Endothelial cell of umbilical vein (primary cell): Measurements from ENCODE around the gene POLN. TPM values are rescaled to one million over a fixed set of nuclear protein-coding genes. Genes with fewer than 3 reads are reported as not detected.

ENCODE experiments used
- BruUV-seq: library from RNA; stranded (reverse); fragments of 400-500 nt; replicated peaks from 2 replicates; lab custom pipeline; 2021; lab: Mats Ljungman, UMichigan
- CTCF ChIA-PET: fragments of 300-600, 350-600 bp; sonication (Branson Sonifier 250); formaldehyde crosslinking; loops from one replicate; lab custom pipeline; 2021; ENCODE audit warnings: antibody characterized with exemption, inconsistent platforms; lab: Charles Lee
- POLR2A ChIA-PET: fragments of 300-600, 350-600 bp; sonication (Branson Sonifier 250); formaldehyde crosslinking; loops from one replicate; lab custom pipeline; 2021; ENCODE audit warnings: antibody characterized with exemption, inconsistent platforms; lab: Charles Lee
- DNase-seq: peaks from one replicate; pipeline ENCODE4 v3.0.0-alpha.2; 2011; ENCODE audit warnings: low read depth, low spot score
- FAIRE-seq: peaks from 2 replicates; lab custom pipeline; 2011; peaks lifted over from hg19 to GRCh38; lab: Jason Lieb, UNC
- H2AFZ ChIP-seq: 2 replicates; pipeline ENCODE4 v1.6.0; 2012; ENCODE audit warnings: low read depth, low read length, control low read depth, inconsistent platforms
- H3K27ac ChIP-seq: 2 replicates; pipeline ENCODE4 v1.5.1; 2011; ENCODE audit warnings: low read depth, mild to moderate bottlenecking, control low read depth, low read length, moderate library complexity; ENCODE audit not compliant: insufficient read depth
- H3K27me3 ChIP-seq, 2 experiments: 2 replicates each; pipeline versions ENCODE4 v1.6.0 to v1.6.1; 2011; ENCODE audit warnings: low read length in 2 of 2, mixed read lengths in 1 of 2; ENCODE audit not compliant: control insufficient read depth in 2 of 2, insufficient read depth in 2 of 2
- H3K36me3 ChIP-seq, 2 experiments: 2 replicates in 1 of 2; 3 replicates in 1 of 2; pipeline ENCODE4 v1.5.1; 2011; ENCODE audit warnings: low read length in 2 of 2, mild to moderate bottlenecking in 1 of 2, moderate library complexity in 1 of 2; ENCODE audit not compliant: control insufficient read depth in 2 of 2, insufficient read depth in 2 of 2; ENCODE audit errors: extremely low read depth in 1 of 2
- H3K4me1 ChIP-seq: 3 replicates; pipeline ENCODE4 v1.5.1; 2011; ENCODE audit warnings: mild to moderate bottlenecking, low read length; ENCODE audit not compliant: control insufficient read depth, insufficient read depth; ENCODE audit errors: extremely low read depth
- H3K4me2 ChIP-seq: 2 replicates; pipeline ENCODE4 v1.6.1; 2011; ENCODE audit warnings: low read length, control low read depth, mixed read lengths; ENCODE audit not compliant: insufficient read depth
- H3K4me3 ChIP-seq, 3 experiments: fragments of 200-600 bp in 1 of 3; sonication (generic), shearing (Covaris generic) in 1 of 3; replicated peaks in 1 of 3; 2 replicates each; pipeline ENCODE4 v1.5.1; 2011 to 2016; ENCODE audit warnings: control low read depth in 3 of 3, low read length in 3 of 3, mild to moderate bottlenecking in 2 of 3, inconsistent platforms in 1 of 3, low read depth in 1 of 3, moderate library complexity in 1 of 3; ENCODE audit not compliant: insufficient read depth in 1 of 3
- H3K79me2 ChIP-seq: 2 replicates; pipeline ENCODE4 v1.6.0; 2012; ENCODE audit warnings: low read length, inconsistent platforms; ENCODE audit not compliant: control insufficient read depth, insufficient read depth
- H3K9ac ChIP-seq: replicated peaks from 2 replicates; pipeline ENCODE3; 2011; ENCODE audit warnings: low read length, control low read depth; ENCODE audit not compliant: insufficient read depth; ENCODE audit errors: extremely low read depth
- H3K9me1 ChIP-seq: replicated peaks from 3 replicates; pipeline ENCODE4 v1.6.0; 2011; ENCODE audit warnings: mild to moderate bottlenecking, low read length; ENCODE audit not compliant: control insufficient read depth, insufficient read depth; ENCODE audit errors: extremely low read depth
- H3K9me3 ChIP-seq: replicated peaks from 2 replicates; pipeline ENCODE4 v1.5.1; 2012; ENCODE audit warnings: low read length, inconsistent platforms; ENCODE audit not compliant: control insufficient read depth, insufficient read depth
- H4K20me1 ChIP-seq: replicated peaks from 2 replicates; pipeline ENCODE3; 2011; ENCODE audit warnings: mild to moderate bottlenecking, low read length; ENCODE audit not compliant: control insufficient read depth, insufficient read depth; ENCODE audit errors: extremely low read depth
- CTCF ChIP-seq, 2 donors: IDR thresholded peaks; 1 replicate in 1 of 2; 2 replicates in 1 of 2; pipeline ENCODE4 v1.5.1; 2011; ENCODE audit warnings: low read length in 2 of 2, mild to moderate bottlenecking in 2 of 2, moderate library complexity in 2 of 2, control low read depth in 1 of 2, inconsistent platforms in 1 of 2, low read depth in 1 of 2; ENCODE audit not compliant: insufficient read depth in 1 of 2; ENCODE audit errors: extremely low read depth in 1 of 2
- EZH2 ChIP-seq: IDR thresholded peaks from 2 replicates; pipeline ENCODE4 v1.6.1; 2012; ENCODE audit warnings: borderline replicate concordance, low read depth, mild to moderate bottlenecking, moderate library complexity, low read length, inconsistent platforms; ENCODE audit not compliant: severe bottlenecking
- FOS ChIP-seq: IDR thresholded peaks from 2 replicates; pipeline ENCODE4 v1.6.1; 2011; ENCODE audit warnings: mild to moderate bottlenecking, low read length, moderate library complexity, borderline replicate concordance; ENCODE audit not compliant: insufficient read depth
- GATA2 ChIP-seq: IDR thresholded peaks from 2 replicates; pipeline ENCODE4 v1.7.0; 2011; ENCODE audit warnings: low read depth, mild to moderate bottlenecking, moderate library complexity, mixed read lengths, low read length; ENCODE audit not compliant: insufficient read length, insufficient read depth
- JUN ChIP-seq: IDR thresholded peaks from 2 replicates; pipeline ENCODE4 v1.6.1; 2011; ENCODE audit warnings: borderline replicate concordance, low read depth; ENCODE audit not compliant: insufficient read length, insufficient read depth
- MYC ChIP-seq: IDR thresholded peaks from one replicate; pipeline ENCODE4 v1.6.1; 2011; ENCODE audit warnings: mild to moderate bottlenecking, low read depth, low read length
- POLR2A ChIP-seq: IDR thresholded peaks from 2 replicates; pipeline ENCODE4 v1.6.1; 2012; ENCODE audit warnings: low read depth, mild to moderate bottlenecking, control low read depth, low read length
- POLR2AphosphoS5 ChIP-seq: IDR thresholded peaks from 2 replicates; pipeline ENCODE4 v1.6.1; 2012; ENCODE audit warnings: low read depth, mild to moderate bottlenecking, control low read depth, low read length, moderate library complexity; ENCODE audit not compliant: insufficient read depth
- dilution Hi-C: fragments of 300-500 bp; cut with MboI; formaldehyde crosslinking; loops from one replicate; pipeline ENCODE4 v1.15.0; 2019; ENCODE audit warnings: low sequenced_read_pairs; ENCODE audit not compliant: extremely low pct_ligation_motif_present
- intact Hi-C: fragments of 100-400 bp; cut with micrococcal nuclease; formaldehyde crosslinking; loops from one replicate; pipeline ENCODE4 v1.10.0; 2022
- polyA plus RNA-seq, 4 experiments: library from polyadenylated mRNA; depleted of rRNA in 3 of 4; stranded (reverse) in 3 of 4; unstranded in 1 of 4; fragments of >200 nt; gene quantifications; 2 replicates each; pipeline versions ENCODE4 v1.2.1 to v1.2.3, GENCODE V29; 2011 to 2012; ENCODE audit warnings: missing spikeins in 1 of 4
- total RNA-seq: library from RNA; stranded (reverse); gene quantifications from 2 replicates; pipeline ENCODE4 v1.2.3, GENCODE V29; 2021
- TF ChIP-seq, protein P1 (sequence below): IDR thresholded peaks from 2 replicates; pipeline ENCODE4 v1.6.1; 2011; ENCODE audit not compliant: insufficient read depth, insufficient read length

Gene POLN
- total and polyA plus RNA-seq, 2 donors (not counting 3 experiments of a cell fraction or from before 2014, with no cell fraction given), result 1.3 to 4.2 TPM

GRCh38 chr4:2273221-2273620 is 31.3 kb upstream of the POLN start:
- Histone ChIP-seq H3K36me3 (no peaks in the 10 kb centered on the region), H3K4me3 (no peak overlapping the region), H3K9ac (no peak overlapping the region), H3K27me3 (no peaks in the 10 kb centered on the region), H3K9me3 (no peaks in the 10 kb centered on the region), H3K4me1 (no peaks in the 10 kb centered on the region), H3K27ac (no peak overlapping the region), H4K20me1 (no peaks in the 10 kb centered on the region), H3K9me1 (no peaks in the 10 kb centered on the region), H3K79me2 (no peaks in the 10 kb centered on the region), H3K4me2 (no peak overlapping the region), H2AFZ (no peak overlapping the region)
- intact Hi-C loops, result no loop called here
- dilution Hi-C loops, result no loop called here
- DNase-seq, result no peak
- ChIA-PET POLR2A (no interaction called here), CTCF (no interaction called here)
- BruUV-seq, result no TSS peak
- TF ChIP-seq CTCF (IDR thresholded peaks at IDR 0.05; ENCODE audit: extremely low read depth in 1 of 2, insufficient read depth in 1 of 2, low read depth in 1 of 2, low read length in 2 of 2) (no peak), POLR2A (no peak), FOS (no peak), JUN (no peak), EZH2 (no peak), MYC (no peak), GATA2 (no peak), POLR2AphosphoS5 (no peak)
- TF ChIP-seq, protein P1, sequence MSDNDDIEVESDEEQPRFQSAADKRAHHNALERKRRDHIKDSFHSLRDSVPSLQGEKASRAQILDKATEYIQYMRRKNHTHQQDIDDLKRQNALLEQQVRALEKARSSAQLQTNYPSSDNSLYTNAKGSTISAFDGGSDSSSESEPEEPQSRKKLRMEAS, result no peak
- FAIRE-seq, result no peak
